Small intestine (tissue), 7 donors: ENCODE measurements around the gene PIGZ. TPM values are rescaled to one million over a fixed set of nuclear protein-coding genes. Genes with fewer than 3 reads are reported as not detected.

ENCODE experiments used
- DNase-seq, 2 donors: peaks; one replicate each; pipeline versions ENCODE4 v3.0.0 to v3.0.0-alpha.2; 2013
- FAIRE-seq: peaks from 2 replicates; lab custom pipeline; 2012; peaks lifted over from hg19 to GRCh38; lab: Jason Lieb, UNC
- H3K27ac ChIP-seq, 3 donors: one replicate each; pipeline ENCODE4 v1.5.1; 2013; ENCODE audit warnings: low read length in 2 of 3, mild to moderate bottlenecking in 2 of 3, control low read depth in 1 of 3, inconsistent platforms in 1 of 3, low read depth in 1 of 3, moderate library complexity in 1 of 3
- H3K27me3 ChIP-seq, 3 donors: one replicate each; pipeline ENCODE4 v1.6.1; 2013; ENCODE audit warnings: low read length in 3 of 3, inconsistent platforms in 1 of 3; ENCODE audit not compliant: control insufficient read depth in 3 of 3, insufficient read depth in 3 of 3
- H3K36me3 ChIP-seq, 3 donors: one replicate each; pipeline ENCODE4 v1.6.1; 2013; ENCODE audit warnings: low read length in 3 of 3, inconsistent platforms in 1 of 3, low read depth in 1 of 3, mild to moderate bottlenecking in 1 of 3, moderate library complexity in 1 of 3; ENCODE audit not compliant: control insufficient read depth in 3 of 3, insufficient read depth in 2 of 3
- H3K4me1 ChIP-seq, 3 donors: one replicate each; pipeline ENCODE4 v1.6.1; 2013; ENCODE audit warnings: low read length in 2 of 3, inconsistent platforms in 1 of 3, low read depth in 1 of 3, mild to moderate bottlenecking in 1 of 3, moderate library complexity in 1 of 3; ENCODE audit not compliant: control insufficient read depth in 3 of 3, insufficient read depth in 2 of 3
- H3K4me3 ChIP-seq, 3 donors: one replicate each; pipeline ENCODE4 v1.5.1; 2013; ENCODE audit warnings: low read length in 3 of 3, control low read depth in 1 of 3, inconsistent platforms in 1 of 3, low read depth in 1 of 3, mild to moderate bottlenecking in 1 of 3, moderate library complexity in 1 of 3
- H3K9me3 ChIP-seq, 2 donors: one replicate each; pipeline ENCODE4 v1.6.1; 2013; ENCODE audit warnings: low read depth in 1 of 2, low read length in 1 of 2; ENCODE audit not compliant: control insufficient read depth in 2 of 2, insufficient read depth in 1 of 2
- WGBS, 3 donors: extraction: QIAGEN DNeasy Blood & Tissue Kit; methylation state at CpG; one replicate each; pipeline ENCODE4 v1.1.7; 2013; 5-methylcytosine and 5-hydroxymethylcytosine counted together
- polyA plus RNA-seq, 4 donors: library from polyadenylated mRNA; stranded (reverse) in 3 of 4; unstranded in 1 of 4; fragments of 200-250 nt in 3 of 4; fragments of 120-200 nt in 1 of 4; gene quantifications; one replicate each; pipeline versions ENCODE4 v1.2.1 to v1.2.3, GENCODE V29; 2013
- donor health status: healthy with polysubstance abuse.
- donor health status: control.
- donor health status: control.
- donor health status: Bipolar disorder and iron deficiency.
- donor health status: healthy.

The PIGZ gene
- polyA plus RNA-seq, 4 donors = 1.1 to 78.4 (median 2.9) TPM

DNA sequence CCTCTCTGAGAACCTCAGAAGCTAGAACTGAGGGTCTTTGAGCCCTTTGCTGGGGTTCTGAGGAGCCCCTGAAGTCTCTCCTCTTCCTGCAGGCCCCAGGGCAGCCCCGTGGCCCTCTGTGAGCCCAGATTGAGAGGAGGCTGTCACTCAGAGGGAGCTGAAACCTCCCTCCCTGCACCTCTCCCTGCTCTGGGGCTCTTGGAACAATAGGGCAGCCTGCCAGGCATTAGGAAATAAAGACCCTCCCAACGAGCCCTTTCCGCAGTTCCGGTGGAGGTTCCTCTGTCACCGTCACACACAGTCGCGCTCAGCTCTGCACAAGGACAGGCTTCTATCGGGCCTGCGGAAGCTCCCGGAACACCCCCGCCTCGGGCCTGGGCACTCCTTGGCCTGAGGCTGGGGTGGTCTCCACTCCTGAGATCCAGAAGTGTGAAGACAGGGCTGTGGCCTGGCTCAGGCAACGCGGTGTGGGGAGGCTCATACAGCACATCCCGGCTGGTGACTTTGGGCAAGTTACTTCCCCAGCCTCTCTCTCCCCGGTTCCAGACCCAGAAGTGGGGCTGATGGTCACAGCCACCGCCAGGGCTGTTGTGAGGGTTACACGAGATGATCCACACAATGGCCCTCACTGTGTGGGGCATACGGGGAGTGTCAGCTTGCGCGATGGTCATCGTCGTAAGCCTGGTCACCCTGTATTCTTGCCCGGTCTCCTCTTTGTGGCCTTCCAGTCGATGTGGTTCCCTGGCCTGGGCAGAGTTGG, 43.3 kb upstream of the PIGZ start:
- H3K9me3 ChIP-seq = no peaks in the 10 kb centered on the region
- no peak overlapping the region for H3K27ac ChIP-seq
- H3K4me3 ChIP-seq = no peak overlapping the region
- FAIRE-seq (no peak), DNase-seq (no peak)
- peaks cover 0 to 87% (median 0%) of the 10 kb centered on the region in 3 donors for H3K36me3 ChIP-seq
- H3K4me1 ChIP-seq = peaks cover 0 to 12% (median 0%) of the 10 kb centered on the region in 3 donors
- WGBS, 3 donors = 91 to 96% (median 93%) methylated on average over 25 of the region's 25 CpGs
- no peaks in the 10 kb centered on the region for H3K27me3 ChIP-seq

DNA sequence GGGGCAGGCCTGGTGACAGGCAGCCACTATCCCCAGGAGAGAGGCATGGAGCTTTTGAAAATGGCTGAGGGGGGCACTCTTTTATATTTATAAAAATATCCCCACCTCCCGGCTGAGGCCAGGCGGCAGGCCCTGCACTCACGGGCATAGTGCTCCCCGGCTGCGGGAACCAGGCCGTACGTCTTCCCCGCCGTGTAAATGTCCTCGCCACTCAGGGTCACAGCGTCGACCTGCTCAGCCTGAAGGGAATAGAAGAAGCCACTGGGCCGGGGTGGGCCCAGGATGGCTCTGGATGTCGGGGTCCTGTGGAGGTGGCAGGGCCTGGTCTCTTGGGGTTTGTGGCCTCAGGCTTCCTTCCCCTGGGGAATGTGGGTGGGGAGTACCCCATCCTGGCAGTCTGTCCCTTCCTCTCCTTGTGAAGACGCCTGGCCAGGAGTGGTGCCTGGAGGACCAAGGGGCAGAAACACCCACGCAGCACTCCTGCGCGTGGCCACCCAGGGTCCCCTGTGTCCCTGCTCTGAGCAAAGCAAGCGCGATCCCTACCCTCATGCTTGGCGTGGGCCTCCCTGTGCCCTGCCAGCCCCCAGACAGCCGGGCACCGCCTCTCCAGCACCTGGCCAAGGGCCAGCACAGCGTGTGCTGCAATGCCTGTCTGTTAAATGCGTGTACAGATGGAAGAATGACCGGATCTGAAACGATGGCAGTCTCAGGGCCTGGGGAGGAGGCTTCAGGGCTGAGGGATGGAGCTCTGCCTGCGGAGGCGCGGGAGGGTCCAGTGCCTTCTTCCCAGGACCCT, 42.1 kb upstream of the PIGZ start:
- Histone ChIP-seq H3K27ac (no peak overlapping the region), H3K36me3 (peaks cover 0 to 86% (median 0%) of the 10 kb centered on the region in 3 donors), H3K4me1 (peaks cover 0 to 19% (median 0%) of the 10 kb centered on the region in 3 donors), H3K27me3 (no peaks in the 10 kb centered on the region), H3K9me3 (no peaks in the 10 kb centered on the region), H3K4me3 (no peak overlapping the region)
- no peak for FAIRE-seq
- WGBS, 3 donors = 74 to 83% (median 81%) methylated on average over 27 to 30 of the region's 30 CpGs
- no peak for DNase-seq

DNA sequence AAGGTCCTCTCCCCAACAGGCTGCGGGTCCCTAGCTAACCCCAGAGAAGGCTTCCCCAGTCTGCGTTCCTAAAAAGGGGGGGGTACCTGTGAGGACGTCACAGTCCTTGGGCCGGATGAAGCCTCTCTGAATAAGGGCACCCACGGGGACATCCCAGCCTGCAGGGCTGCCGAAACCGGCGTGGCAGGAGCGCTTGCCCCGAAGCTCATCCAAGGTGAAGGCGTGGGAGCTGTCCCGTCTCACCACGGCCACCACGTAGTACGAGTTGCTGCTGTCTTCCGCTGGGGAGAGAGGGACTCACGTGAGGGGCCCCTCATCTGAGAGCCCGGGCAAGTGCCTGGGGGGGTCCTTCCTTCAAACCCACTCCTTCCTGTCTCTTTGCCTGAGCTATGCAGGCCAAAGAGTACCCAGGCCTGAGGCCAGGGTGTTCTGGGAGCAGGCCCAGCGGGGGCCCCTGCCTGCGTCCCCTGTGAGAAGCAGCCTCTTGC, 40.9 kb upstream of the PIGZ start:
- DNase-seq (no peak), FAIRE-seq (no peak)
- peaks cover 0 to 30% (median 0%) of the 10 kb centered on the region in 3 donors for H3K4me1 ChIP-seq
- H3K36me3 ChIP-seq = peaks cover 0 to 85% (median 0%) of the 10 kb centered on the region in 3 donors
- 90 to 93% (median 91%) methylated on average over 20 of the region's 20 CpGs for WGBS, 3 donors
- H3K4me3 ChIP-seq = no peak overlapping the region
- H3K9me3 ChIP-seq = no peaks in the 10 kb centered on the region
- no peak overlapping the region for H3K27ac ChIP-seq
- no peaks in the 10 kb centered on the region for H3K27me3 ChIP-seq

DNA sequence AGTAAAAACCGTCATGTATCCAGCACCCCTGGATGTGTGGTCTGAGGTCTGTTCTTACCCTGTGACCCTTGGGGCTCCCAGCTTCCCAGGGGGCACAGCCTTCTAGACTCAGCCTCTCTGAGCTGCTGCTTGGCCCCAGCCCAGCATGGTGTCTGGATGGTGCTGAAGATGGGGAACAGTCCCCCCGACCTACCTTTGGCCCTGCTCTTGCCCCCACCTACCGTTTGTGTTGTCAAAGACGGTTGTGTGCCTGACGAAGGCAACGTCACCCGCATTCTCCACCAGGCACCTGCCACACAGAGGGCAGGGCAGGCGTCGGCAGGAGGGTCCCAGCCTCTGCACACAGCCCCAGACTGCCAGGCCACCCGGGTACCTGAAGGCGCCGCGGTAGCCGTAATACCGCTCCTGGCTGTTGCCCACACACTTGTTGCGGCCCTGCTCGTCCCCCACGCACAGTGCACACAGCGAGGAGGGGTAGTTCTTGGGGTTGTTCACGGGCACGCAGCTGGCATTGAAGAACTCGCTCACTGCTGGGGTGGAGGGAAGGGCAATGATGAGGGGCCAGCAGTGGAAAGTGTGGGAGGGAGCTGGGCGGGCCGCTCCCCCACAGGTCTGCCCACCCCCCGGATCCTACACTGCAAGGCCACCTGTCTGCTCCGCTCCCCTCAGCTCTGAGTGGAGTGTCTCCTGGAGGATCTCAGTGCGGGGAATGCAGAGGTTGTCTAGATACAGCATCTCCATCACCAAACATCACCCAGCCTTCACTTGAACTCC, 40.0 kb upstream of the PIGZ start:
- Histone ChIP-seq H3K27ac (no peak overlapping the region), H3K4me1 (peaks cover 0 to 38% (median 0%) of the 10 kb centered on the region in 3 donors), H3K4me3 (no peak overlapping the region), H3K27me3 (no peaks in the 10 kb centered on the region), H3K36me3 (peaks cover 0 to 88% (median 0%) of the 10 kb centered on the region in 3 donors), H3K9me3 (no peaks in the 10 kb centered on the region)
- WGBS, 3 donors = 91 to 93% (median 92%) methylated on average over 27 of the region's 27 CpGs
- no peak for DNase-seq
- no peak for FAIRE-seq

DNA sequence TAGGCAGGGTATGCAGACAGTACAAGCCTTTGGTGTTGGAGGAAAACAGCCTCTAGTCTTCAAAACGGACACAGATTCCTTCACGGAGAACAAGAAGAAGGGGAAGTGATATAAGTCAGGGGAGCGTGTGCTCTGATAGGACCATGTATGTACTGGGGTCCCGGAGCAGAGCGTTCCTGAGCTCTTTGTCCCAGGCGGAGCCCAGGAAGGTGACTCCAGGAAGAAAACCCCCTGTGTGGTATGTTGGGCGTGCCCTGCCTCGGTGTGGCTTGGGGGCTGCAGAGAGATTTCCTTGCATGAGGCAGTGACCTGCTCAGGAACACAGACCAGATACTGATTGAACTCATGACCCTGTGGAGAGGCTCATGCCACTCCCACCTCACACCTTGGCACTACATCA, 39.3 kb upstream of the PIGZ start:
- Histone ChIP-seq H3K27ac (peak overlapping the region in 1 of 3 donors; percentile 62), H3K9me3 (no peaks in the 10 kb centered on the region), H3K4me1 (peaks cover 0 to 40% (median 0%) of the 10 kb centered on the region in 3 donors), H3K36me3 (peaks cover 0 to 88% (median 0%) of the 10 kb centered on the region in 3 donors), H3K27me3 (no peaks in the 10 kb centered on the region), H3K4me3 (no peak overlapping the region)
- FAIRE-seq = no peak
- no peak for DNase-seq
- 79 to 87% (median 84%) methylated on average over 8 of the region's 8 CpGs for WGBS, 3 donors

- Histone ChIP-seq H3K9me3 (no peaks in the 10 kb centered on the region), H3K27me3 (no peaks in the 10 kb centered on the region), H3K27ac (peak overlapping the region in 1 of 3 donors; percentile 62), H3K36me3 (peaks cover 0 to 86% (median 0%) of the 10 kb centered on the region in 3 donors), H3K4me3 (no peak overlapping the region), H3K4me1 (peaks cover 0 to 40% (median 0%) of the 10 kb centered on the region in 3 donors)
- no peak for FAIRE-seq
- DNase-seq = peak; percentile 56 to 81
- 47 to 69% (median 63%) methylated on average over 12 of the region's 12 CpGs for WGBS, 3 donors
Observed at GRCh38 chr3:197007296-197007940, 38.8 kb upstream of the PIGZ start.

- no peaks in the 10 kb centered on the region for H3K27me3 ChIP-seq
- H3K36me3 ChIP-seq = peaks cover 0 to 85% (median 0%) of the 10 kb centered on the region in 3 donors
- H3K4me3 ChIP-seq = no peak overlapping the region
- peaks cover 0 to 40% (median 0%) of the 10 kb centered on the region in 3 donors for H3K4me1 ChIP-seq
- H3K27ac ChIP-seq = peak overlapping the region in 1 of 3 donors; percentile 10
- WGBS, 3 donors = 91 to 93% (median 92%) methylated on average over 5 of the region's 5 CpGs
- no peak for DNase-seq
- no peak for FAIRE-seq
- no peaks in the 10 kb centered on the region for H3K9me3 ChIP-seq
Observed at GRCh38 chr3:197006860-197007259, 38.2 kb upstream of the PIGZ start.
